SK-N-SH (cell line): ENCODE measurements around the gene DTD2. TPM values are rescaled to one million over a fixed set of nuclear protein-coding genes. Genes with fewer than 3 reads are reported as not detected.

Experiments used
- CTCF ChIA-PET: fragments of 300-600, 350-600 bp; formaldehyde crosslinking; extraction: SDS; loops from one replicate; lab custom pipeline; 2021; lab: Yijun Ruan, JAX
- POLR2A ChIA-PET: fragments of 350-600 bp; sonication (Branson Sonifier 250); formaldehyde crosslinking; extraction: SDS; loops from one replicate; lab custom pipeline; 2020; ENCODE audit warnings: antibody characterized with exemption, inconsistent platforms; lab: Yijun Ruan, JAX
- DNase-seq: peaks from one replicate; pipeline ENCODE4 v3.0.0; 2012
- H2AFZ ChIP-seq: fragments of 200-600 bp; sonication (generic); 2 replicates; pipeline ENCODE4 v1.8.1; 2016; ENCODE audit warnings: antibody characterized with exemption, mild to moderate bottlenecking, low read depth
- H3F3A ChIP-seq: fragments of 200-600 bp; sonication (generic); replicated peaks from 2 replicates; pipeline ENCODE3; 2016; ENCODE audit warnings: antibody characterized with exemption, mild to moderate bottlenecking; ENCODE audit not compliant: insufficient read depth
- H3K27ac ChIP-seq, 2 experiments: fragments of 200-500 bp in 1 of 2; fragments of 200-600 bp in 1 of 2; sonication (Bioruptor generic) in 1 of 2; sonication (generic), shearing (Covaris generic) in 1 of 2; 2 replicates each; pipeline versions ENCODE4 v1.5.1 to v1.6.1; 2014 to 2016; ENCODE audit warnings: low read depth in 2 of 2, inconsistent platforms in 1 of 2, low read length in 1 of 2, mild to moderate bottlenecking in 1 of 2, mixed read lengths in 1 of 2
- H3K27me3 ChIP-seq: fragments of 200-600 bp; sonication (generic), shearing (Covaris generic); 2 replicates; pipeline ENCODE4 v1.6.1; 2016; ENCODE audit warnings: mixed run types; ENCODE audit not compliant: insufficient read depth
- H3K36me3 ChIP-seq, 2 experiments: fragments of 200-500 bp in 1 of 2; fragments of 200-600 bp in 1 of 2; sonication (Bioruptor generic) in 1 of 2; sonication (generic) in 1 of 2; replicated peaks in 1 of 2; 2 replicates each; pipeline versions ENCODE3 to v1.5.1; 2014 to 2016; ENCODE audit warnings: low read length in 1 of 2, mild to moderate bottlenecking in 1 of 2; ENCODE audit not compliant: insufficient read depth in 2 of 2, control insufficient read depth in 1 of 2
- H3K4me1 ChIP-seq, 2 experiments: fragments of 200-500 bp in 1 of 2; fragments of 200-600 bp in 1 of 2; sonication (Bioruptor generic) in 1 of 2; sonication (generic), shearing (Covaris generic) in 1 of 2; 2 replicates each; pipeline versions ENCODE4 v1.5.1 to v1.6.1; 2014 to 2016; ENCODE audit warnings: low read depth in 1 of 2, low read length in 1 of 2, mixed run types in 1 of 2; ENCODE audit not compliant: insufficient read depth in 2 of 2, control insufficient read depth in 1 of 2
- H3K4me2 ChIP-seq: fragments of 200-600 bp; sonication (generic), shearing (Covaris generic); 2 replicates; pipeline ENCODE4 v1.6.1; 2017; ENCODE audit warnings: mixed run types
- H3K4me3 ChIP-seq, 2 experiments: fragments of 200-500 bp in 1 of 2; fragments of 200-600 bp in 1 of 2; sonication (Bioruptor generic) in 1 of 2; sonication (generic), shearing (Covaris generic) in 1 of 2; 2 replicates each; pipeline versions ENCODE4 v1.5.1 to v1.8.1; 2014 to 2016; ENCODE audit warnings: low read depth in 2 of 2, inconsistent platforms in 1 of 2, low read length in 1 of 2, mild to moderate bottlenecking in 1 of 2, mixed read lengths in 1 of 2, moderate library complexity in 1 of 2
- H3K79me2 ChIP-seq: fragments of 200-600 bp; sonication (generic); 2 replicates; pipeline ENCODE4 v1.8.1; 2017; ENCODE audit warnings: mild to moderate bottlenecking; ENCODE audit not compliant: insufficient read depth
- H3K9ac ChIP-seq: fragments of 200-600 bp; sonication (generic); 2 replicates; pipeline ENCODE4 v1.6.1; 2017; ENCODE audit warnings: mixed run types
- H3K9me2 ChIP-seq: fragments of 200-600 bp; sonication (generic); 2 replicates; pipeline ENCODE4 v1.6.1; 2017; ENCODE audit warnings: mixed run types
- H3K9me3 ChIP-seq: fragments of 200-600 bp; sonication (generic); 2 replicates; pipeline ENCODE4 v1.6.1; 2017; ENCODE audit warnings: mixed run types, mild to moderate bottlenecking, moderate library complexity
- H4K20me1 ChIP-seq: fragments of 200-600 bp; sonication (generic); 2 replicates; pipeline ENCODE4 v1.6.1; 2017; ENCODE audit warnings: mild to moderate bottlenecking, mixed run types; ENCODE audit not compliant: insufficient read depth
- FOXM1 ChIP-seq: IDR thresholded peaks from 2 replicates; pipeline ENCODE4 v1.4.0; 2012; ENCODE audit warnings: low read depth, mild to moderate bottlenecking
- IRF3 ChIP-seq: fragments of 150-350 bp; IDR thresholded peaks from 2 replicates; pipeline ENCODE4 v1.6.1; 2016; ENCODE audit warnings: mild to moderate bottlenecking, low read depth, low read length
- MEF2A ChIP-seq: IDR thresholded peaks from 2 replicates; pipeline ENCODE4 v1.4.0; 2012; ENCODE audit warnings: low read depth, borderline replicate concordance
- NRF1 ChIP-seq: IDR thresholded peaks from 2 replicates; pipeline ENCODE4 v1.6.1; 2012; ENCODE audit warnings: low read depth, mild to moderate bottlenecking, low read length
- PBX3 ChIP-seq: IDR thresholded peaks from 2 replicates; pipeline ENCODE4; 2012
- RCOR1 ChIP-seq: fragments of 150-350 bp; IDR thresholded peaks from 2 replicates; pipeline ENCODE4 v1.6.1; 2017; ENCODE audit warnings: antibody characterized with exemption, low read length
- RXRA ChIP-seq: IDR thresholded peaks from 2 replicates; pipeline ENCODE4 v1.4.0; 2012; ENCODE audit warnings: low read depth, mild to moderate bottlenecking, borderline replicate concordance
- SMC3 ChIP-seq: IDR thresholded peaks from 2 replicates; pipeline ENCODE4 v1.6.1; 2012; ENCODE audit warnings: low read depth, low read length, improper control_type of control experiment
- TAF1 ChIP-seq: IDR thresholded peaks from 2 replicates; pipeline ENCODE4 v1.6.1; 2012; ENCODE audit warnings: low read depth, mild to moderate bottlenecking, low read length, moderate library complexity, borderline replicate concordance
- TCF12 ChIP-seq: IDR thresholded peaks from 2 replicates; pipeline ENCODE4 v1.4.0; 2012
- WGBS: methylation state at CpG from one replicate; pipeline ENCODE4 v1.1.6; 2017; ENCODE audit warnings: low lambda C conversion rate; 5-methylcytosine and 5-hydroxymethylcytosine counted together
- polyA plus RNA-seq, 3 experiments: library from polyadenylated mRNA; depleted of rRNA; stranded (reverse); fragments of >200 nt; gene quantifications; 2 replicates each; pipeline ENCODE4 v1.2.3, GENCODE V29; 2012
- TF ChIP-seq, protein P1 (sequence below): IDR thresholded peaks from 2 replicates; pipeline ENCODE4 v1.4.0; 2012; ENCODE audit warnings: low read depth, borderline replicate concordance
- TF ChIP-seq, protein P2 (sequence below): IDR thresholded peaks from 2 replicates; pipeline ENCODE4 v1.4.0; 2012; ENCODE audit warnings: low read depth

DTD2 gene
- polyA plus RNA-seq, 1 of the 3 experiments (the other 2 are of a cell fraction): 10.5 TPM

GRCh38 chr14:31410048-31410650 lies 47.2 kb downstream of the DTD2 start:
- peaks cover 42% of the 10 kb centered on the region for H3K79me2 ChIP-seq
- H3K27me3 ChIP-seq: no peaks in the 10 kb centered on the region
- H3K27ac ChIP-seq: no peak overlapping the region
- H3K9me2 ChIP-seq: no peaks in the 10 kb centered on the region
- no peaks in the 10 kb centered on the region for H3K9me3 ChIP-seq
- no peak overlapping the region for H3K9ac ChIP-seq
- H3K36me3 ChIP-seq: peaks cover 0 to 5% of the 10 kb centered on the region in 2 experiments
- 89% methylated on average over 3 of the region's 3 CpGs for WGBS
- H2AFZ ChIP-seq: no peak overlapping the region
- POLR2A ChIA-PET: no interaction called here
- CTCF ChIA-PET: interaction anchor here (0.8 to 1.2 kb wide), 2 partner anchors 10 to 12 kb away, joined by 3 read pairs; partner anchors contain the start of gene HEATR5A
- no peak overlapping the region for H3K4me3 ChIP-seq
- DNase-seq: no peak
- TF ChIP-seq, protein P1, sequence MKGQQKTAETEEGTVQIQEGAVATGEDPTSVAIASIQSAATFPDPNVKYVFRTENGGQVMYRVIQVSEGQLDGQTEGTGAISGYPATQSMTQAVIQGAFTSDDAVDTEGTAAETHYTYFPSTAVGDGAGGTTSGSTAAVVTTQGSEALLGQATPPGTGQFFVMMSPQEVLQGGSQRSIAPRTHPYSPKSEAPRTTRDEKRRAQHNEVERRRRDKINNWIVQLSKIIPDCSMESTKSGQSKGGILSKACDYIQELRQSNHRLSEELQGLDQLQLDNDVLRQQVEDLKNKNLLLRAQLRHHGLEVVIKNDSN: no peak
- no peak for TF ChIP-seq TAF1
- no peak overlapping the region for H3K4me2 ChIP-seq
- H4K20me1 ChIP-seq: no peaks in the 10 kb centered on the region
- peaks cover 6% of the 10 kb centered on the region for H3F3A ChIP-seq
- H3K4me1 ChIP-seq: peaks cover 5 to 6% of the 10 kb centered on the region in 2 experiments; a peak in 3 of 4 replicates

DNA sequence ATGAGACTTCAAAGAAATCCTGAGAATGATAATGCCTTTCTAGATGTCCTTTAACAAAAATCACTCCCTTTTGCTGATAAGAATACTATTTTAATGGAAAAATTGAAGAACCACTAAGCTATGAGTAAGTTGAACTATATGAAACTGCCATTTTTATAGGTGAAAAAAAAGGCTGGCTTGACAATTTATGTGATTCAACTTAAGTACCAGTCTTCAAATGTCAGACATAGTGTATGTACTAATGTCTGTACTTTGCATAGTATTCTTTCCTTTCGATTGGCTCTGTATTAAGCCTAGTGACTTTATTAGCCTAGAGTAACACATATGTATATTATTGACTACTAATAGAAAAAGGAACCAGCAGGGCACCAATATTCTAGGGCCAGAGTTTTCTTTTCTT lies 48.9 kb downstream of the DTD2 start:
- DNase-seq: no peak
- peaks cover 46% of the 10 kb centered on the region for H3K79me2 ChIP-seq
- no peak overlapping the region for H3K4me2 ChIP-seq
- peaks cover 6% of the 10 kb centered on the region for H3F3A ChIP-seq
- H3K4me3 ChIP-seq: no peak overlapping the region
- H2AFZ ChIP-seq: no peak overlapping the region
- H3K27ac ChIP-seq: no peak overlapping the region
- H3K9me2 ChIP-seq: no peaks in the 10 kb centered on the region
- TF ChIP-seq SMC3 (no peak), TCF12 (no peak), NRF1 (no peak), MEF2A (no peak), RCOR1 (no peak), FOXM1 (no peak), RXRA (no peak), PBX3 (no peak), IRF3 (no peak)
- TF ChIP-seq, protein P2, sequence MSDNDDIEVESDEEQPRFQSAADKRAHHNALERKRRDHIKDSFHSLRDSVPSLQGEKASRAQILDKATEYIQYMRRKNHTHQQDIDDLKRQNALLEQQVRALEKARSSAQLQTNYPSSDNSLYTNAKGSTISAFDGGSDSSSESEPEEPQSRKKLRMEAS: no peak
- TF ChIP-seq, all 33 proteins: peak for 0
- Histone ChIP-seq H4K20me1 (no peaks in the 10 kb centered on the region), H3K9ac (no peak overlapping the region), H3K9me3 (no peaks in the 10 kb centered on the region), H3K36me3 (peaks cover 0 to 5% of the 10 kb centered on the region in 2 experiments), H3K27me3 (no peaks in the 10 kb centered on the region), H3K4me1 (peaks cover 5 to 7% of the 10 kb centered on the region in 2 experiments; a peak in 3 of 4 replicates)
- WGBS: 95% methylated on average over 1 of the region's 1 CpG
- ChIA-PET CTCF (interaction anchor here (0.7 kb wide), 1 partner anchor 12 kb away, joined by 3 read pairs; no protein-coding TSS in a partner anchor), POLR2A (no interaction called here)
